Right lobe of liver (tissue), 4 donors: ENCODE results near the gene PLSCR4.

ENCODE experiments used
- CTCF ChIP-seq, 4 donors: fragments of 200-600 bp in 3 of 4; fragments of 450-650 bp in 1 of 4; IDR thresholded peaks; one replicate each; pipeline versions ENCODE4 v1.5.1 to v1.8.0; 2016 to 2022; ENCODE audit warnings: antibody characterized with exemption in 4 of 4, mild to moderate bottlenecking in 2 of 4
- POLR2A ChIP-seq: fragments of 450-650 bp; IDR thresholded peaks from one replicate; pipeline ENCODE4 v1.6.1; 2017; ENCODE audit warnings: antibody characterized with exemption, mild to moderate bottlenecking
- donor health status: DM: no; HTN: no; CAD: no.
- donor health status: DM: no; HTN: no; CAD: no.
- donor health status: DM: no; HTN: yes; CAD: no.

- no peak for TF ChIP-seq CTCF (IDR thresholded peaks at IDR 0.05)
- TF ChIP-seq POLR2A, result no peak
Observed at GRCh38 chr3:146145642-146146041, 105.3 kb downstream of the PLSCR4 start.
